Neutrophil (primary cell): ENCODE results near the gene RGPD4.
"Not testable (repeated sequence)": the region's sequence is repeated elsewhere in the genome, so short reads cannot be mapped to it uniquely, and the experiment has no call there.

Experiments used
- H3K27ac ChIP-seq: fragments of 200-600 bp; sonication (generic); 2 replicates; pipeline ENCODE4 v1.5.1; 2016; ENCODE audit warnings: mild to moderate bottlenecking, moderate library complexity
- H3K27me3 ChIP-seq: fragments of 200-600 bp; sonication (generic); 2 replicates; pipeline ENCODE4 v1.6.0; 2016; ENCODE audit warnings: mild to moderate bottlenecking
- H3K36me3 ChIP-seq: fragments of 200-600 bp; sonication (generic); 2 replicates; pipeline ENCODE4 v1.5.1; 2017
- H3K4me1 ChIP-seq, 2 experiments: fragments of 200-600 bp in 1 of 2; sonication (generic) in 1 of 2; 1 replicate in 1 of 2; 2 replicates in 1 of 2; pipeline versions ENCODE4 v1.5.1 to v1.6.1; 2013 to 2016; ENCODE audit warnings: low read depth in 1 of 2, low read length in 1 of 2, mild to moderate bottlenecking in 1 of 2, moderate library complexity in 1 of 2; ENCODE audit not compliant: control insufficient read depth in 1 of 2, insufficient read depth in 1 of 2
- H3K4me3 ChIP-seq, 2 experiments: fragments of 200-600 bp in 1 of 2; sonication (generic) in 1 of 2; 1 replicate in 1 of 2; 2 replicates in 1 of 2; pipeline ENCODE4 v1.5.1; 2013 to 2016; ENCODE audit warnings: low read depth in 1 of 2, low read length in 1 of 2, mild to moderate bottlenecking in 1 of 2, moderate library complexity in 1 of 2
- H3K9me3 ChIP-seq: fragments of 200-600 bp; sonication (generic); 2 replicates; pipeline ENCODE4 v1.5.1; 2016
- TF ChIP-seq, protein P1 (sequence below): fragments of 200-600 bp; sonication (generic); IDR thresholded peaks from 2 replicates; pipeline ENCODE4 v1.5.1; 2016; ENCODE audit warnings: antibody characterized with exemption

The RGPD4 gene

DNA sequence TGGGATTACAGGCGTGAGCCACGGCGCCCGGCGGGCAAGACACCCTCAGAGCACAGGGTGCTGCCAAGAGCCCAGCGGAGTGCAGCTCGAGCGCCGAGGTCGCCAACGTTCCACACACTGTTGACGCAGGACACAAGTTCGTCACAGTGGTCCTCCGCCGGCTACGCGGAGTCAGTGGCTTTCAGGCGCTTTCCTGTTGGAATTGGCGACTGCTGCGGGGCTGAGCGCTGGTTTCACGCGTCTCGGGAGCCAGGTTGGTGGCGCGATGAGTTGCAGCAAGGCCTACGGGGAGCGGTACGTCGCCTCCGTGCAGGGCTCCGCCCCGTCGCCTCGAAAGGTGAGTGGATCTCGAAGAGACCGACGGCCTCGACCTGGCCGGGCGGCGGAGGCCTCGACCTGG, at the start of gene RGPD4:
Gene RGPD4 (plus strand): TSS at position 144 of the 400 bp plus-strand sequence. CDS start 122 bp downstream, at position 266.
- H3K36me3 ChIP-seq, H3K9me3 ChIP-seq, H3K4me1 ChIP-seq, H3K27me3 ChIP-seq, H3K27ac ChIP-seq, H3K4me3 ChIP-seq: not testable (repeated sequence)

DNA sequence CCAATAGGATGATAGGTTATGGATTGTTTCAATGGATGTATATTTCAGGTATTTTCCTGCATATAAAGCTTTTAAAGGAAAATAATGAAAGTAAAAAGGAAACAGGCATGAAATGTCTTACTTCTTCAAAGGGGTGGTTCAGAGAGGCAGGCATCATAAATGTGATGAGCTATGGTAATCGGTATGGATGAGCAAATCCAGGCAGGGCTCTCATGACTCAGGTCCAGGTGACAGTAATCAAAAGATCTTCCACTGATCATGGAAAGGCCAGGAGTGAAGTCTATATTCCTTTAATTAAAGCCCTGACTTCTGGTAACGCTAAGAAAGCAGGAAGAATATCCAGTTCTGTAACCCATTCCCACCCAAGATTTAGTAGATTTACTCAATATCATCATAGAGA, 48.7 kb upstream of the RGPD4 start:
- Histone ChIP-seq H3K9me3 (no peaks in the 10 kb centered on the region), H3K4me3 (no peak overlapping the region), H3K27me3 (no peaks in the 10 kb centered on the region), H3K36me3 (no peaks in the 10 kb centered on the region), H3K27ac (no peak overlapping the region), H3K4me1 (no peaks in the 10 kb centered on the region)
- TF ChIP-seq, protein P1, sequence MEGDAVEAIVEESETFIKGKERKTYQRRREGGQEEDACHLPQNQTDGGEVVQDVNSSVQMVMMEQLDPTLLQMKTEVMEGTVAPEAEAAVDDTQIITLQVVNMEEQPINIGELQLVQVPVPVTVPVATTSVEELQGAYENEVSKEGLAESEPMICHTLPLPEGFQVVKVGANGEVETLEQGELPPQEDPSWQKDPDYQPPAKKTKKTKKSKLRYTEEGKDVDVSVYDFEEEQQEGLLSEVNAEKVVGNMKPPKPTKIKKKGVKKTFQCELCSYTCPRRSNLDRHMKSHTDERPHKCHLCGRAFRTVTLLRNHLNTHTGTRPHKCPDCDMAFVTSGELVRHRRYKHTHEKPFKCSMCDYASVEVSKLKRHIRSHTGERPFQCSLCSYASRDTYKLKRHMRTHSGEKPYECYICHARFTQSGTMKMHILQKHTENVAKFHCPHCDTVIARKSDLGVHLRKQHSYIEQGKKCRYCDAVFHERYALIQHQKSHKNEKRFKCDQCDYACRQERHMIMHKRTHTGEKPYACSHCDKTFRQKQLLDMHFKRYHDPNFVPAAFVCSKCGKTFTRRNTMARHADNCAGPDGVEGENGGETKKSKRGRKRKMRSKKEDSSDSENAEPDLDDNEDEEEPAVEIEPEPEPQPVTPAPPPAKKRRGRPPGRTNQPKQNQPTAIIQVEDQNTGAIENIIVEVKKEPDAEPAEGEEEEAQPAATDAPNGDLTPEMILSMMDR = no peak

DNA sequence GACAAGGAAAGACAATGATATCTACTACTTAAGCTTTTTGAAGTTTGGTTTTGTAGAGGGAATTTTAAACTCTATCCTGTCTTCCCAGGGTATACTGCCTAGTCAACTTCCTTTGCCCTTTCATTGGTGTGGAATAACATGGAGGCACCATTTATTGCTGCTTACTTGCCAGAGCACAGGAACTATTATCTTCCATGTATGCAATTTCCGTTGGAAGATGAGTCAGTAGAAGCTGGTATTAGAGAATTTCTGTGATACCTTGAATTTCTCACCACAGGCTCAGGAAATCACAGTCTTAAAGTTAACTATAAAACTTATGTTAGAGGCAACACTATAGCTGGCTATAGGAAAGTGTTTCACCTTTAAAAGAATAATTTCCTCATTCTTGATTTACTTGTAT, 40.9 kb upstream of the RGPD4 start:
- TF ChIP-seq, protein P1 = no peak

DNA sequence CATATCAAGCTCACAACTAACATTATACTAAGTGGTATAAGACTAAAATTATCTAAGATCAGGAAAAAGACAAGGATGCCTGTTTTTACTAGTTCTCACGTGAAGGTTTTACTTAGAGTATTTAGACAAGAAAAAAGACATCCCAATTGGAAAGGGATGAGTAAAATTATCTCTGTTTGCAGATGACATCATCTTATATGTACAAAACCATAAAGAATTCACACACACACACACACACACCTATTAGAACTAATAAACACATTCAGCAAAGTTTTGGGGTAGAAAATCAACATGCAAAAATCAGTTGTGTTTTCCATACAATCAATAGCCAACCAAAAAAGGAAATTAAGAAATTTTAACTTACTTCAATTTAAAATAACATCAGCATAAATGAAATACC, 35.9 kb upstream of the RGPD4 start:
- Histone ChIP-seq H3K36me3 (no peaks in the 10 kb centered on the region), H3K27ac (no peak overlapping the region), H3K4me1 (no peaks in the 10 kb centered on the region), H3K9me3 (no peaks in the 10 kb centered on the region), H3K4me3 (no peak overlapping the region), H3K27me3 (no peaks in the 10 kb centered on the region)
- TF ChIP-seq, protein P1 = no peak

More for the DNA sequence above, 40.9 kb upstream of the RGPD4 start:
- Histone ChIP-seq H3K27ac (no peak overlapping the region), H3K36me3 (no peaks in the 10 kb centered on the region), H3K9me3 (no peaks in the 10 kb centered on the region), H3K4me3 (no peak overlapping the region), H3K4me1 (no peaks in the 10 kb centered on the region), H3K27me3 (no peaks in the 10 kb centered on the region)

DNA sequence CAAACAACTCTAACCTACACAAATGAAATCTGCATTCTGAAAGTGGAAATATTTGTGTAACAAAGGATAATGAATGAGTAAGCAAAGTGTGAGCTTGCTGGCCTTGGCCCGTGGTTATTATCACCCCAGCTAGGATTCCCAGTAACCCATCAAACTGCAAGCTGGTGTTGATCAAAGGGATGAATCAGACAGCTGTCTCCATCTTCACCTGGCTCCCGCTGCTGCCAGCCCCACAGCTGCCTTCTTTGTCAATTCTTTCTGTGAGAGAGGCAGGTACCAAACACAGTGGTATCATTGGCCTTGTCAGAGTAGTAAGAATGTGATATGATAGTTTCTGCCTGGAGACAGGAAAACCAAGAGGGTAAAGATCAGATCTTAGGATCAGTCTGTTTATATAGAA, 25.2 kb upstream of the RGPD4 start:
- Histone ChIP-seq H3K27ac (no peak overlapping the region), H3K4me3 (no peak overlapping the region), H3K9me3 (no peaks in the 10 kb centered on the region), H3K4me1 (no peaks in the 10 kb centered on the region), H3K27me3 (no peaks in the 10 kb centered on the region), H3K36me3 (no peaks in the 10 kb centered on the region)
- TF ChIP-seq, protein P1 = no peak

DNA sequence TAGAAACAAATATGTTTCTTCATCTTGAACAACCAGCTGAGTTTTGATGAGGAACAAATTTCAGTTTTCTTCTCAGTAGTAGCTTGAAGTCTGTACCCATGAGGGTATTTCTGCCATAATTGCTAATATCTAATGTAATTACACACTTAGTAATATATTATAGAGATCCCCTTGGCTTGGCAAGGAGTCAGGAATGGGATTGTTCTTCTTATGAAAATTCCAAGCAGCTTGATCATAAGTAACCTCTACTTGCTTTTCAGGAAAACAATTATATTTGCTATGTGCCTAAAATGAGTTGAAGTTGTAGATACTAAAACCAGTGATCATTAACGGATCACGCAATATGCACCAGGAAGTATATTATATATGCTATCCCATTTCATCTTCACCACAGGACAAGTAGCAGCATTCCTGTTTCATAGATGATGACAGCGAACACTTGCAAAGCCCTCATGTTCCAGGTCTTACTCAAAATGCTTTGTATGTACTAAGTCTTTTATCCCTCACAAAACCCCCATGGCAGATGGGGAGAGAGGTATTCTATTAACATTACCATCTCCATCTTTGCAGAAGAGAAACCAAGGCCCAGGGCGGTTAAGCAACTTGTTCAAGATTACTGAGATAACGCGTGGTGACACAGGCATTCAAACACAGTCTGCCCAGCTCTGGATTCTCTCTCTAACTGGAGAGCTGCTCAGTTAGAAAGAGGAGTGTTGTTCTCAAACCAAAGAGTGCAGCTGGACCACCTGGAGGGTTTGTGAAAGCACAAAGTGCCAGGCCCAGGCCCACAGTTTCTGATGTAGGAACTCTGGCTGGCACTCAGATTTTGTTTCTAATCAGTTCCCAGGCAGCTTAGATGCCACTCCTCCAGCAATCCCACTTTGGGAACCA, 21.8 kb upstream of the RGPD4 start:
- TF ChIP-seq, protein P1 = no peak
- Histone ChIP-seq H3K4me1 (no peaks in the 10 kb centered on the region), H3K27ac (no peak overlapping the region), H3K36me3 (no peaks in the 10 kb centered on the region), H3K4me3 (no peak overlapping the region), H3K27me3 (no peaks in the 10 kb centered on the region), H3K9me3 (no peaks in the 10 kb centered on the region)
